HG03280 (cell line): Measurements from ENCODE around the gene EPB41L3.
"Not testable (repeated sequence)": the region's sequence is repeated elsewhere in the genome, so short reads cannot be mapped to it uniquely, and the experiment has no call there.

Source experiments
- ATAC-seq: cut with Tn5 transposase; IDR thresholded peaks from one replicate; pipeline ENCODE4 v1.9.1; 2021; ENCODE audit warnings: mild to moderate bottlenecking, moderate library complexity; ENCODE audit not compliant: unreplicated experiment

EPB41L3 gene

GRCh38 chr18:5500158-5500939 lies 43.4 kb downstream of the EPB41L3 start:
- no peak for ATAC-seq

DNA sequence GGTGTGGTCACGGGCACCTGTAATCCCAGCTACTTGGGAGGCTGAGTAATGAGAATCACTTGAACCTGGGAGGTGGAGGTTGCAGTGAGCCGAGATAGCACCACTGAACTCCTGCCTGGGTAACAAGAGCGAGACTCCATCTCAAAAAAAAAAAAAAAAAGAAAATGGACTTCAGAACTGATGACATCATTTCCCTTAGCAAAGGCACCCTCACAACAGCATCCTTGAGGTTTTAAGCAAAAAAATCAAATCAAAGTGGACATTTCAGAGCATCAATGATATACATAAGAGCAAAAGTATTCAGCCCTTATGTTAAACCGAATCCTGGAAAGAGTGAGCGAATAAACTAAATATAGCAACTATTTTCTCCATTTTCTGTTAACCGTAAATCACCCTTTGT lies 45.3 kb downstream of the EPB41L3 start:
- no peak for ATAC-seq

DNA sequence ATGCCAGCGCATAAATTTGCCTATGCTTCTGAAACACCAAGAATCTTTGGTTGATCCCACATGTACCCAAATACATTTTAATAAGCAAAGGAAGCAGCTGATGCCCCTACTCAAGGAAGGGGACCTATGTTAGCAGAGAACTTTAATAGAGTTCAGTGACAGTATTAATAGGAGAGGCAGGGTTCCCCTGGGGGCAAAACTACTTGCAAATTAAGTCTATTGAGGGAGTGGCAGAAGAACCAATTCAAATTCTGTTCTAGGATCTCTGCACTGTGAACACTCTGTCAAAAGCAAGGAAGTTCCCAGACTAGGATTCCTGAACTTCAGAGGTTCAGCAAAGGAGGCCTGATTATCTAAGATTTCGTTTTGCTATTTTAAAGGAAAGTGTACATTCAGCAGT lies 47.5 kb downstream of the EPB41L3 start:
- no peak for ATAC-seq

GRCh38 chr18:5490753-5491480 lies 52.9 kb downstream of the EPB41L3 start:
- ATAC-seq: no peak

GRCh38 chr18:5488844-5489243 lies 55.0 kb downstream of the EPB41L3 start:
- no peak for ATAC-seq

DNA sequence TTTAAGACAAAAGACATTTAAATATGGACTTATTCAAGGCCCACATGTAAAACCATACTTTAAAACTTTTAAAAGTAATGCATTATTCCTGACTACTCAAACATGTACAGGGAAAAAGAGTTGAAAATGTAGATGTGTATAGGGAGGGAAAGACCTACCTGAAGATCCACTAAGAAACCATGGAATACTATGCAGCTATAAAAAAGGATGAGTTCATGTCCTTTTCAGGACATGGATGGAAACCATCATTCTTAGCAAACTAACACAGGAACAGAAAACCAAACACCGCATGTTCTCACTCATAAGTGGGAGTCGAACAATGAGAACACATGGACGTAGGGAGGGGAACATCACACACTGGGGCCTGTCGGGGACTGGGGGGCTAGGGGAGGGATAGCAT lies 55.8 kb downstream of the EPB41L3 start:
- ATAC-seq: not testable (repeated sequence)

GRCh38 chr18:5484526-5484925 lies 59.3 kb downstream of the EPB41L3 start:
- no peak for ATAC-seq

- no peak for ATAC-seq
Measured at GRCh38 chr18:5481621-5482020, 62.2 kb downstream of the EPB41L3 start.

- no peak for ATAC-seq
Measured at GRCh38 chr18:5478261-5478660, 65.5 kb downstream of the EPB41L3 start.

- ATAC-seq: no peak
Measured at GRCh38 chr18:5476961-5477800, 66.6 kb downstream of the EPB41L3 start.

DNA sequence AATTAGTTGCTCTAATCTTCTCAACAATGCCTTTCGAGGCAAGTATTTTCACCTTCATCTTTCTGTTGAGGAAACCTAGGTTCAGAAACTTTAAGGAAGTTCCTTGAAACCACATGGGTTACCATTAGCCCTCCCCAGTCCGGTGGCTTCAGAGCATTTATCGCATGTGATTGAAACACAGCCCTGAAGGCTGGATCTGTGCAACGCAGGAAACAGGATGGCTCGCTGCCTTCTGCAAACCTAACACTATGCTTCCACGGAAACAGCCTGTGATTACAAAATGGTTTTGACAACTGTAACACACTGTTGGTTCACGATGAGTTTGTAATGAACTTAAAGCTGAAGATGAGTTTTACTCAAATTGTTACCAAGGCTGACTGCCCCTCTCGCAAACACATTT lies 68.5 kb downstream of the EPB41L3 start:
- ATAC-seq: no peak

- no peak for ATAC-seq
Measured at GRCh38 chr18:5469340-5469739, 74.5 kb downstream of the EPB41L3 start.

DNA sequence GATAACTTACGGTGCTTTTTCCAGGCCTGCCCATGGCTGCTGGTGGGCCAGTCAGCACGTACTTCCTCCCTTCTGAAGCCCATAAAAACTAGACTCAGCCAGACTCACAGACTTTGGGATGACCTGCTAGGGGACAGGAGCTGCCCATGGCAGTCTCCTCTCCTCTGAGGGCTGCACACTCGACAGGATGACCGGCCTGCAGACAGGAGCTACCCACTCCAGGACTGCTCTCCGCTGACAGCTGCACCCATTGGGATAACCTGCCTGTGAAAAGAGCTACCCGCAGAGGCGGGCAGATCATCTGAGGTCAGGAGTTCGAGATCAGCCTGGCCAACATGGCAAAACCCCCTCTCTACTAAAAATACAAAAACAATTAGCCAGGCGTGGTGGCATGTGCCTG lies 75.4 kb downstream of the EPB41L3 start:
- ATAC-seq: no peak

- no peak for ATAC-seq
Measured at GRCh38 chr18:5467671-5468070, 76.1 kb downstream of the EPB41L3 start.

GRCh38 chr18:5466256-5466655 lies 77.5 kb downstream of the EPB41L3 start:
- ATAC-seq: no peak

GRCh38 chr18:5464251-5464650 lies 79.5 kb downstream of the EPB41L3 start:
- no peak for ATAC-seq

- ATAC-seq: no peak
Measured at GRCh38 chr18:5463831-5464230, 80.0 kb downstream of the EPB41L3 start.

DNA sequence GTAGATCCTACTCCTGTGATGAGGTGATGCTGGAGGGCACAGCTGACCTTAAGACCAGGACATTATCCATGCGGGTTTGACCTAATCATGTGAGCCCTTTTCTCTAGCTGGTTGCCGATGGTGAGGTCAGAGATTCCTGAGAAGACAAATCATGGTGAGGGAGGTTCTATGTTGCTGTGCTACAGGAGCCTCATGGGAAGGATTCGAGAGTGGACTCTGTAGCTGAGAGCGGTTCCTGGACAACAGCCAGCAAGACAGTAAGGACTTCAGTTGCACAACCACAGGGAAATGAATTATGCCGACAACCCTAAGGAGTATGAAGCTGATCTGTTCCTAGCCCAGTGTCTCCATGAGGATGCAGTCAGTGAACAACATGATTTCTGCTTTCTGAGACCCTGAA lies 80.4 kb downstream of the EPB41L3 start:
- ATAC-seq: no peak

DNA sequence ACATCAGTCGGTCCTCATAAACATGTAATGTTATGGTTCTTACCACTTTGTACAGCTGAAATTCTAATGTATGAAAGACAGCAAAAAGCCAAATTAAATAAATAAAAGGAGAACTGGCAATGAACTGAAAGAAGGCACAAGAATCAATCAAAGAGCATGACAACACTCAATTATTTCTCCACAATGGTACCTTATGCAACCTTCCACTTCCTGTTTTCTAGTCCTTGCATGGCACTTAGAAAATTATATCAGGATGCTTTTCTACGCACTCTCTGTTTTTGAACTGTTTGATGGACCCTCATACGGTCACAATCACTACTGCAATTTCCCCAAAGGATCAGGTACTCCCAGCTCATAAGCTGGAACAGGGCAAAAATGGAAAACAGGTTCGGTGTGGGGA lies 81.6 kb downstream of the EPB41L3 start:
- ATAC-seq: no peak

- ATAC-seq: no peak
Measured at GRCh38 chr18:5461041-5461440, 82.8 kb downstream of the EPB41L3 start.

GRCh38 chr18:5457462-5457957 lies 86.3 kb downstream of the EPB41L3 start:
- no peak for ATAC-seq
